ENCODE results near the gene CLTC. TPM values are rescaled to one million over a fixed set of nuclear protein-coding genes. Genes with fewer than 3 reads are reported as not detected.
"Not testable (repeated sequence)": the region's sequence is repeated elsewhere in the genome, so short reads cannot be mapped to it uniquely, and the experiment has no call there.

The CLTC gene
- 360 TPM for polyA plus RNA-seq (ENCODE audit: insufficient read length)
- long read RNA-seq, donor 1, full-length matches to known transcripts, result 22 of 76 reads
- long read RNA-seq, donor 1, partial matches to known transcripts, result 54 of 76 reads
- long read RNA-seq, donor 1, other reads (novel, unspliced or antisense), result 0 of 76 reads
- long read RNA-seq, donor 2, full-length matches to known transcripts, result 14 of 68 reads
- long read RNA-seq, donor 2, partial matches to known transcripts, result 54 of 68 reads
- long read RNA-seq, donor 2, other reads (novel, unspliced or antisense), result 0 of 68 reads
- long read RNA-seq, donor 3, full-length matches to known transcripts, result 12 of 54 reads
- long read RNA-seq, donor 3, partial matches to known transcripts, result 42 of 54 reads
- long read RNA-seq, donor 3, other reads (novel, unspliced or antisense), result 0 of 54 reads
- long read RNA-seq, donor 4, result 0 reads
- long read RNA-seq, donor 5, full-length matches to known transcripts, result 20 of 147 reads
- long read RNA-seq, donor 5, partial matches to known transcripts, result 92 of 147 reads
- long read RNA-seq, donor 5, other reads (novel, unspliced or antisense), result 35 of 147 reads
- long read RNA-seq, donor 6, full-length matches to known transcripts, result 14 of 106 reads
- long read RNA-seq, donor 6, partial matches to known transcripts, result 92 of 106 reads
- long read RNA-seq, donor 6, other reads (novel, unspliced or antisense), result 0 of 106 reads
- long read RNA-seq, donor 7, full-length matches to known transcripts, result 14 of 85 reads
- long read RNA-seq, donor 7, partial matches to known transcripts, result 35 of 85 reads
- long read RNA-seq, donor 7, other reads (novel, unspliced or antisense), result 36 of 85 reads
- long read RNA-seq, donor 8, full-length matches to known transcripts, result 10 of 25 reads
- long read RNA-seq, donor 8, partial matches to known transcripts, result 15 of 25 reads
- long read RNA-seq, donor 8, other reads (novel, unspliced or antisense), result 0 of 25 reads

DNA sequence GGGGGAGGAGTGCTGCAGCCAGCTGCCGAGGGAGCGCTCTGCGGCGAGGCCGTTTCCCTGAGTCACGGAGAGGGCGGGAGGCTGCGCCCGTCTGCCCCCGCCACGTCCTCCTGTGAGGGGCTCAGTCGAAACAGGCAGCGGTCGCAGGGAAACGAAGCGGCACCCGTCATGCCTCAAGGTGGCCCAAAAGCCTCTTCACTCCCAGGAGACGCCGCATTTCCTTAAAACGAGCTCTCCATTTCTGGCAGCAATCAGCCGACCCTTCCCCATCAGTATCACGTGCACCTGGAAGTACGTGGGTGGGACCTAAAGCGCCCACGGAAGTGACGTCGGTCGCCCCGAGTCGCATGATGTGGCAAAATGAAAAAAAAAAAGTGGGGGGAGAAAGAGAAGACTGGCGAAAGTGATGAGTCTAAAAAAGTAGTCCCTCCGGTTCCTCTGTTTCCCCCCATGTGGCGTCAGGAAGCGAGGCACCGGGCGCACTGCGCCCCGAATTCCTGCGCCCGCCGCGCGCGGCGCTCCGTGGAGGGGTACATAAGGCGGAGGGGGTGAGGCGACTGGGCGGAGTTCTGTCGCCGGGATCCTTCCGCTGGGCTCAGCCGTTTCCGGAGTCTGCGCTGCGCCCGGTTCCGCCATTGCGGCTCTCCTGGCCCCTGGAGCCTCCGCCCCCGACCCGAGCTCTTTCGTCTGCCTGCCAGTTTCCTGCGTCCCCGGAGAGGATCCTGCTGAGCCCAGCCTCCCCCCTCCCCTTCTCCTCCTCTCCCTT is at the start of gene CLTC:
Gene CLTC, plus strand, starts transcription at position 598 of the 766 bp plus-strand sequence. CDS start 237 bp downstream, outside the sequence.
- peak; percentile 97 for DNase-seq

GRCh38 chr17:59572301-59572924 is 47.3 kb upstream of the CLTC start:
- no peak for DNase-seq

DNA sequence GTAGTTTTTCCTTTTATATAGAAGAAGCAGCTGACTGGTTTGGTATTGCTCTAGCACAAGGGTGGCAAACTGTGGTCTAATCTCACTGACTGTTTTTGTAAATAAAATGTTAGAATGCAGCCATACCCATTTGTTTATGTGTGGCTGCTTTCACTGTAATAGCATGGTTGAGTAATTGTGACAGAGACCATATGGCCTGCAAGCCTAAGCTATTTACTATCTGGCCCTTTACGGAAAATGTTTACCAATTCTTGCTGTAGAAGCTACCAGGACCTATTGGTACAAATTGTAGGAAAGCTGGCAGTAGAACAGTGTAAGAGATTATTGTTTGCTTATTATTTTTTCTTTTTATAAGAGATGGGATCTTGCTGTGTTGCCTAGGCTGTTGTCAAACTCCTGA is 35.5 kb upstream of the CLTC start:
- DNase-seq, result not testable (repeated sequence)

DNA sequence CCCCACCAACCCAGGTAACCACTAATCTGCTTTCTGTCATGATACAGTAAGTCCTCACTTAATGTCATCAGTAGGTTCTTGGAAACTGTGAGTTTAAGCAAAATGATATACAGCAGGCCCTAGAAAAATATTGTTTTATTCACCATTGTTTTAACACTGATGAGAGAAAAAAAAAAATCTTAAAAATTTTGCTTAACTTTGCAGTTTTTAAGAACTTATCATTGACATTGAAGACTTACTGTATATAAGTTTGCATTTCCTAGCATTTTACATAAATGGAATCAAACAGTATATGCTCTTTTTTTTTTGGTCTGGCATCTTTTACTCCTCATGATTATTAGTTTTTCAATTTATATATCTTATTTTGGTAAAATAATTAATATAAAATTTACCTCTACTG is 19.5 kb upstream of the CLTC start:
- no peak for DNase-seq

DNA sequence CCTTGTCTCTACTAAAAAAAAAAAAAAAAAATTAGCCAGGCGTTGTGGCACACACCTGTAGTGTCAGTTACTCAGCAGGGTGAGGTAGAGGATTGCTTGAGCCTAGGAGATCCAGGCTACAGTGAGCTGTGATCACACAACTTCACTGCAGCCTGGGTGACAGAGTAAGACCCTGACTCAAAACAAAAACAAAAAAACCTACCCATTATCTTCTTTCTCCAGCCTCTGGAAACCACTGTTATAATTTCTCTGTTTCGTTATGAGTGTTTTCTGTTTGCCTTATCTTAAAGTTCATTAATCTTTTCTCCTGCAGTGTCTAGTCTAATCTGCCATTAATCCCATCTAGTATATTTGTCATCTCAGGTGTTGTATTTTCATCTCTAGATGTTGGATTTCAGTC is 18.6 kb upstream of the CLTC start:
- no peak for DNase-seq

DNA sequence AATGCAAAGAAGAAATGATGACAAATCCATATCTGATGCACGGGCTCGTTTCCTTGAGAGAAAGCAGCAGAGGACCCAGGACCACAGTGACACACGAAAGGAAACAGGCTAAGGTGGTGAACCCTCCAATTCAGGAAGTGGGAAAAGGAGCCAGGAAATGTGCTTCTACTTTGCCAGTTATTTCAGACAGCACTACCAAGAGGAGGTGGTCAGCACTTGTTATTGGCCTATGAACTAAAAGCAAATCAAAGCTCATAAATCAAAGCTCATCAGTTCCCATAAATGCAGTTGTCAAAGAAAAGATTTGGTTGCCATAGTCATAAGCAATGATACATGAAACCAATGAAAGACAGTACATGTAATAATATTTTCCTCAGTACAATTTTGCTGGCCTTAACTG is 12.6 kb upstream of the CLTC start:
- no peak for DNase-seq

GRCh38 chr17:59607817-59608403 is 11.8 kb upstream of the CLTC start:
- DNase-seq, result no peak

GRCh38 chr17:59611503-59611902 is 8.2 kb upstream of the CLTC start:
- DNase-seq, result no peak

DNA sequence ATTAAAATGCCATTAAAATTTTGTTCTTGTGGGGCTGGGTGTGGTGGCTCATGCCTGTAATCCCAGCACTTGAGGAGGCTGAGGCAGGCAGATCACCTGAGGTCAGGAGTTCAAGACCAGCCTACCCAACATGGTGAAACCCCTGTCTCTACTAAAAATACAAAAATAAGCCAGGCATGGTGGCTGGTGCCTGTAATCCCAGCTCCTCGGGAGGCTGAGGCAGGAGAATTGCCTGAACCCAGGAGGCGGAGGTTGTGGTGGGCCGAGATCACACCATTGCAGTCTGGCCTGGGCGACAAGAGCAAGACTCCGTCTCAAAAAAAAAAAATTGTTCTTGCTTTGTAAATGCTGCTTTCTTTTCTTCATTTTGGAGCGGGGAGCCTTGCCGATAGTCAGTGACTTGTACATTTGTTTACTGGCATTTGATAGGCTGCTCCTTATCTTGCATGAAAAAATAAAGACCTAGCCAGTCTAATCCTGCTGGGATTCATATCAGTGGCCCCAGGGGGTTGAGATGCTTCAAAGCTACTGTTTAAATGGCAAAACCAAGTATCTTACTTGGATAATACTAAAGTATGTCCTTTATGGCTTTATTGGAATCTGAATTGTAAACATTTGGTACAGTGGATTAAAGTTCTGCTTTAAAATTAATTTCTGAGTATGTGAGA is 3.3 kb upstream of the CLTC start:
- no peak for DNase-seq

DNA sequence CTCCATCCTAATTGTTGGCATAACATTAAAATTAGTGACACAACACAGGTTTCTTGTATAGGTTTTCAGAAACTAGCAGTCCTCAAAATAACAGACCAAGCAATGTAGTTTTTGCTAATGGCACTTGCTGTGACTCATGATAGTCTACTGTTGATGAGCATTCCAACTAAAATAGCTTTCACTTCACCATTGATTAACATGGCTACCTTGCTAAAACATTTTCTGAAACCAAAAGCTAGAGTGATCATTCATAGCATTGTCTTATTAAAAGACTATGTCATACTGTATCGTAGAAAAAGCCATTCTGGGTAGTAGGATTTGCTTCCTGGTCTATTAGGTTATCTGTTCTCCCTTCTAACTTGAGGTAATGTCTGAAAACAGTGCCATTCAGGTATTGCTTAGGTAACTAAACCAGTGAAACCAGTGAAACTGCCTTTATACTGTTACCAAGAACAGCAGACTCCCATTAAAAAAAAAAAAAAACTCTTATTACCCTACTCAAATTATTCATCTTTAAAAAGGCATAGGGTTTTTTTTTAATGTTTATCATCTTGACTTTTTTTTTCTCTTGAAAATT is 2.5 kb upstream of the CLTC start:
- DNase-seq, result no peak

DNA sequence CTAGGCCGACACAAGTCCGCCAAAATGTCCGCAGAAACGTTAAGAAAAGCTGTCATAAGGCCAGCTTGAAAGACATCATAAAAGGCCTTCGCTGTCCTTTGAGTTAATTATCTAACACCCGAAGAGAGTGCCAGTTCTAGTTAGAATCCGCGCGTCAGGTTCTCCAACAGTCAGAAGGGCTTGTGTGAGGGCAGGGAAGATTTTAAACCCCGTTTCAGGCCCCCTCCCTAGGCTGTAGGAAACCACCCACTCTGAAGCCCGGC is 729 bp upstream of the CLTC start:
- DNase-seq, result no peak

GRCh38 chr17:59620064-59620359 is 317 bp downstream of the CLTC start:
- no peak for DNase-seq

- no peak for DNase-seq
Measured at GRCh38 chr17:59620518-59621259, 994 bp downstream of the CLTC start.

DNA sequence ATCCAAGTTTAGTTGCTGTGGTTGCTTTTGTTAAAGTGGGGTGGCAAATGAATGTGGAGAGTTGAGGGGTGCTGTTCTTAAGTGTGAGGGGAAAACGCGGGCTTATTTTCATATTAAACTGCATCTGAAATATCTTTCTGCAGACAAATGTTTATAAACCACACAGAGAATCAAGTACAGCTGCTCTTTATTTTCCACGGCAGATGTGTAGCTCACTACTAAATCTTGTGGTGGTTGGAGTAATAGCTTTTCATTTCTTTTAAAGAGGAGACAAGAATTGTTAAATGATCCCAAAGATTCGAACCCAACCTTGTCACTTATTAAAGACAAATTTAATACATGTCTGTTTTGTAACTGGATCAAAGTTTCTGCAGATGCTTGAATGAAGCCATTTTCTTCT is 2.1 kb downstream of the CLTC start:
- no peak for DNase-seq

GRCh38 chr17:59623151-59623550 is 3.5 kb downstream of the CLTC start:
- no peak for DNase-seq

DNA sequence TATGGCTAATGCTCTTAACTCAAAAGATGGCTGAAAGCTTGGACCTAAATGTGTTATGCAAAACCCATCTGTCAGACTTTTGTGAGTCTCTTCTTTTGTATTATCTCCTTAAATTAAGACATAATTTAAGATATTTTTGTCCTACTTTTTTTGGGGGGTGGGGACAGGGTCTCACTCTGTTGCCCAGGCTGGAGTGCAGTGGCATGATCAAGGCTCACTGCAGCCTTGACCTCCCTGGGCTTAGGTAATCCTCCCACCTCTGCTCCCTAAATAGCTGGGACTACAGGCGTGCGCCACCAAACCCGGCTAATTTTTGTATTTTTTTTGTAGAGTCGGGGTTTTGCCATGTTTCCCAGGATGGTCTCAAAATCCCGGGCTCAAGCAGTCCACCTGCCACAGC is 7.1 kb downstream of the CLTC start:
- no peak for DNase-seq

DNA sequence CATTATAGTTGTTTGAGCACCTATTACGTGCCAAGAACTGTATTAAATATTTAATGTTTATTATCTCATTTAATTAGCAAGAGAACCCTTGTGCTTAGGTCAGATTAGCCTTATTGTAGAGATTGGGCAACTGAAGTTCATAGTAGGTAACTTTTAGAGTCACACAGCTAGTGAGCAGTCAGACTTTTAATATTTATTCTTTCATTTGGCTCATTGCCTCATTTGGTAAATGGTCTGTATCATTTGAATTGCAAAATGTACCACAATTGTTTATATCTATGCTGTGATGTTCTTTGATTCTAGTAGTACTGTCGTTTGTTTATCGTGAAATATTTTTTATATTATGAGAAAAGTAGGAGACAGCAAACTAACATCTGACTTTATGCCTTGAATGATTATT is 7.6 kb downstream of the CLTC start:
- DNase-seq, result no peak

GRCh38 chr17:59627770-59628171 is 8.1 kb downstream of the CLTC start:
- no peak for DNase-seq

DNA sequence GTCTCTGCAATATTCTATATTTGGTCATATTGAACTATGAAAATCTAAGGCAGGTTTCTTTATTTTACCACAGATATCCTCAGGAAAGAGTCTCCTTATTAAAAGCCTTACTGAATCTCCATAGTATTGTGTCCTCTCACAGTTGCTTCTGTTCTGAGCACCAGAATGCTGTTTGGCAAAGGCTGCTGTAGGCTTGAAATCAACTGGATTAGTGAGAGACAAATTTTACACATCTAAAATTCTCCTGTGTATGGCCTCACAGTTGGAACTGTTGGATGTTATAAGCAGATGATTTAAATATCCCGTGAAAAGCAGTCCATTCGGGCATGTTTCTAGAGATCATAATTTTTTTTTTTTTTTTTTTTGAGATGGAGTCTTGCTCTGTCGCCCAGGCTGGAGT is 9.5 kb downstream of the CLTC start:
- DNase-seq, result no peak

- DNase-seq, result no peak
Measured at GRCh38 chr17:59631276-59631675, 11.6 kb downstream of the CLTC start.
